GM19035 (cell line): ENCODE data around the gene PFKFB2.
"Not testable (repeated sequence)": the region's sequence is repeated elsewhere in the genome, so short reads cannot be mapped to it uniquely, and the experiment has no call there.

Experiments used
- ATAC-seq: cut with Tn5 transposase; IDR thresholded peaks from one replicate; pipeline ENCODE4 v1.9.1; 2021; ENCODE audit not compliant: unreplicated experiment

The PFKFB2 gene

GRCh38 chr1:207036865-207037264 lies 16.2 kb upstream of the PFKFB2 start:
- no peak for ATAC-seq

GRCh38 chr1:207039380-207040180 lies 13.5 kb upstream of the PFKFB2 start:
- no peak for ATAC-seq

GRCh38 chr1:207040181-207040533 lies 12.9 kb upstream of the PFKFB2 start:
- ATAC-seq, result no peak

GRCh38 chr1:207041397-207041796 lies 11.7 kb upstream of the PFKFB2 start:
- ATAC-seq, result not testable (repeated sequence)

GRCh38 chr1:207045453-207045852 lies 7.6 kb upstream of the PFKFB2 start:
- ATAC-seq, result no peak

- ATAC-seq, result no peak
Measured at GRCh38 chr1:207047505-207047904, 5.6 kb upstream of the PFKFB2 start.

- no peak for ATAC-seq
Measured at GRCh38 chr1:207048041-207048440, 5.0 kb upstream of the PFKFB2 start.

GRCh38 chr1:207049054-207049453 lies 4.0 kb upstream of the PFKFB2 start:
- ATAC-seq, result no peak

GRCh38 chr1:207049514-207049913 lies 3.6 kb upstream of the PFKFB2 start:
- ATAC-seq, result no peak

GRCh38 chr1:207049974-207050391 lies 3.1 kb upstream of the PFKFB2 start:
- peak; percentile 31 for ATAC-seq

- peak; percentile 51 for ATAC-seq
Measured at GRCh38 chr1:207050480-207051190, 2.4 kb upstream of the PFKFB2 start.

GRCh38 chr1:207051191-207051943 lies 1.7 kb upstream of the PFKFB2 start, which contains the start of gene YOD1:
Gene YOD1 (minus strand): TSS chr1:207051208. CDS start chr1:207051030, 178 bp downstream.
- ATAC-seq, result no peak

- ATAC-seq, result no peak
Measured at GRCh38 chr1:207054491-207054890, 1.4 kb downstream of the PFKFB2 start.

- no peak for ATAC-seq
Measured at GRCh38 chr1:207055386-207056001, 2.4 kb downstream of the PFKFB2 start.

- ATAC-seq, result no peak
Measured at GRCh38 chr1:207056673-207057072, 3.6 kb downstream of the PFKFB2 start.

GRCh38 chr1:207058252-207058651 lies 5.2 kb downstream of the PFKFB2 start:
- no peak for ATAC-seq

GRCh38 chr1:207058878-207059867 lies 6.1 kb downstream of the PFKFB2 start:
- ATAC-seq, result no peak

- no peak for ATAC-seq
Measured at GRCh38 chr1:207059881-207060280, 6.8 kb downstream of the PFKFB2 start.

GRCh38 chr1:207060596-207060995 lies 7.5 kb downstream of the PFKFB2 start:
- no peak for ATAC-seq

- no peak for ATAC-seq
Measured at GRCh38 chr1:207062058-207062457, 9.0 kb downstream of the PFKFB2 start.
